ENCODE data around the gene SNRK. TPM values are rescaled to one million over a fixed set of nuclear protein-coding genes. Genes with fewer than 3 reads are reported as not detected.

Gene SNRK
- total RNA-seq, 1 experiment from 2014 or later, result 25.4 TPM

- Mint-ChIP-seq H3K27ac (ENCODE audit: unreplicated experiment) (no peak overlapping the region), H3K9me3 (ENCODE audit: unreplicated experiment) (no peaks in the 10 kb centered on the region), H3K4me1 (ENCODE audit: low read depth, unreplicated experiment) (no peaks in the 10 kb centered on the region), H3K27me3 (ENCODE audit: insufficient read depth, unreplicated experiment) (no peaks in the 10 kb centered on the region), H3K36me3 (ENCODE audit: insufficient read depth, unreplicated experiment) (no peaks in the 10 kb centered on the region), H3K4me3 (ENCODE audit: unreplicated experiment) (no peak overlapping the region)
- TF ChIP-seq, protein P1, sequence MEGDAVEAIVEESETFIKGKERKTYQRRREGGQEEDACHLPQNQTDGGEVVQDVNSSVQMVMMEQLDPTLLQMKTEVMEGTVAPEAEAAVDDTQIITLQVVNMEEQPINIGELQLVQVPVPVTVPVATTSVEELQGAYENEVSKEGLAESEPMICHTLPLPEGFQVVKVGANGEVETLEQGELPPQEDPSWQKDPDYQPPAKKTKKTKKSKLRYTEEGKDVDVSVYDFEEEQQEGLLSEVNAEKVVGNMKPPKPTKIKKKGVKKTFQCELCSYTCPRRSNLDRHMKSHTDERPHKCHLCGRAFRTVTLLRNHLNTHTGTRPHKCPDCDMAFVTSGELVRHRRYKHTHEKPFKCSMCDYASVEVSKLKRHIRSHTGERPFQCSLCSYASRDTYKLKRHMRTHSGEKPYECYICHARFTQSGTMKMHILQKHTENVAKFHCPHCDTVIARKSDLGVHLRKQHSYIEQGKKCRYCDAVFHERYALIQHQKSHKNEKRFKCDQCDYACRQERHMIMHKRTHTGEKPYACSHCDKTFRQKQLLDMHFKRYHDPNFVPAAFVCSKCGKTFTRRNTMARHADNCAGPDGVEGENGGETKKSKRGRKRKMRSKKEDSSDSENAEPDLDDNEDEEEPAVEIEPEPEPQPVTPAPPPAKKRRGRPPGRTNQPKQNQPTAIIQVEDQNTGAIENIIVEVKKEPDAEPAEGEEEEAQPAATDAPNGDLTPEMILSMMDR (IDR thresholded peaks at IDR 0.05; ENCODE audit: insufficient read depth in 1 of 2, low read depth in 1 of 2, low read length in 1 of 2, severe bottlenecking in 1 of 2, unreplicated experiment in 1 of 2), result no peak
- no peaks in the 10 kb centered on the region for H3K9me3 ChIP-seq
- no peaks in the 10 kb centered on the region for H3K27me3 ChIP-seq (replicated peaks; ENCODE audit: control insufficient read depth, insufficient read depth, low read length)
- ChIA-PET CTCF (no interaction called here), POLR2A (no interaction called here)
- BruUV-seq (replicated peaks), result no TSS peak
- no peak overlapping the region for H3K4me3 ChIP-seq (ENCODE audit: low read depth, low read length)
- intact Hi-C loops (cut with micrococcal nuclease; ENCODE audit: unreplicated experiment), result no loop called here
- H3K36me3 ChIP-seq (ENCODE audit: control insufficient read depth, insufficient read depth, low read length), result no peaks in the 10 kb centered on the region
- no peak for DNase-seq
- H3K4me1 ChIP-seq, result no peaks in the 10 kb centered on the region
Measured at GRCh38 chr3:43388915-43389314, 102.6 kb downstream of the SNRK start.

DNA sequence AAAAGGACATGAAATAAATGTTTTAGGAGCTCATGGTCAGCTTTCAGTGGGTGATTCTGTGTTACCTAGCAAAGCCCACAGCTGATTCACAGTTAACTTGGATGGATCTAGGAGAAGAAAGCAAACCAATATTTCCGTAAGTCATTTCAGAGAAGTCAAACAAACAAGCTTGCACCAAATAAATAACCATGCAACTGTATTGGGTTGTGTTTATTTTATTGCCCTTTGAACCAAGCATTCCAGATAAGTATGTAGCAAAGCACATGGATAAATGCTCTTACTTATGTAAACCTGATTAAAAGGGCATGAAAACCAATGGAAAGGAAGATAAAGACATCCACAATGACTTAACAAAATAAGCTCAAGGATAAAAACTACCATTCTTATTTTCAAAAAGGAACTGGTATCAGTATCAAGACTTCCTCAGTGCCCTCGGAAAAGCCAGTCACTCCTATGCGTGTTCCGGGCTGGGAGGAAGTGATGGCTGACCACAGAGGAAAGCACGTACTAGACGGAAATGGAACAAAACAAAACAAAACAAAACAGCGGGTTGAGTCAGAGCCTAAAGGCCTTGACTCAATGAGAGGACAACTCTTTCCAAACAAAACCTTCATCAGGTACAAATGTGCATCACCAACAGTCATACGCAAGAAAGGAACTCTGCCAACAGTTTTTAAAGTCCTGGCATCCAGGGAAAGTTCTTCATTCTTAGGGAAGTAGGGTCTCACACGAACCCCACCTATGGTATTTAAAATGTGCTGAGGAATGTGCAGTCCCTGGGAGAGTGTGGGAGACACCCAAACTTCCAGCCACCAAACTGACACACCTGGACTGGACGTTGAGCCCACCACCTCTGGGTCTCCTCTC, 103.3 kb downstream of the SNRK start:
- POLR2A ChIA-PET, result no interaction called here
- CTCF ChIA-PET, result no interaction called here
- Mint-ChIP-seq H3K36me3 (ENCODE audit: insufficient read depth, unreplicated experiment) (no peaks in the 10 kb centered on the region), H3K9me3 (ENCODE audit: unreplicated experiment) (no peaks in the 10 kb centered on the region), H3K4me3 (ENCODE audit: unreplicated experiment) (no peak overlapping the region), H3K27ac (ENCODE audit: unreplicated experiment) (no peak overlapping the region), H3K4me1 (ENCODE audit: low read depth, unreplicated experiment) (no peaks in the 10 kb centered on the region), H3K27me3 (ENCODE audit: insufficient read depth, unreplicated experiment) (no peaks in the 10 kb centered on the region)
- H3K4me1 ChIP-seq, result no peaks in the 10 kb centered on the region
- H3K36me3 ChIP-seq (ENCODE audit: control insufficient read depth, insufficient read depth, low read length), result no peaks in the 10 kb centered on the region
- no peak overlapping the region for H3K4me3 ChIP-seq (ENCODE audit: low read depth, low read length)
- intact Hi-C loops (cut with micrococcal nuclease; ENCODE audit: unreplicated experiment), result no loop called here
- no peaks in the 10 kb centered on the region for H3K27me3 ChIP-seq (replicated peaks; ENCODE audit: control insufficient read depth, insufficient read depth, low read length)
- TF ChIP-seq, protein P1 (IDR thresholded peaks at IDR 0.05; ENCODE audit: insufficient read depth in 1 of 2, low read depth in 1 of 2, low read length in 1 of 2, severe bottlenecking in 1 of 2, unreplicated experiment in 1 of 2), result no peak
- BruUV-seq (replicated peaks), result no TSS peak
- DNase-seq, result no peak
- no peaks in the 10 kb centered on the region for H3K9me3 ChIP-seq

- H3K27me3 Mint-ChIP-seq (ENCODE audit: insufficient read depth, unreplicated experiment), result no peaks in the 10 kb centered on the region
- no peaks in the 10 kb centered on the region for H3K36me3 ChIP-seq (ENCODE audit: control insufficient read depth, insufficient read depth, low read length)
- H3K36me3 Mint-ChIP-seq (ENCODE audit: insufficient read depth, unreplicated experiment), result no peaks in the 10 kb centered on the region
- CTCF ChIA-PET, result no interaction called here
- H3K9me3 ChIP-seq, result no peaks in the 10 kb centered on the region
- no peak overlapping the region for H3K4me3 ChIP-seq (ENCODE audit: low read depth, low read length)
- no peaks in the 10 kb centered on the region for H3K4me1 Mint-ChIP-seq (ENCODE audit: low read depth, unreplicated experiment)
- DNase-seq, result no peak
- intact Hi-C loops (cut with micrococcal nuclease; ENCODE audit: unreplicated experiment), result no loop called here
- H3K4me3 Mint-ChIP-seq (ENCODE audit: unreplicated experiment), result no peak overlapping the region
- no peaks in the 10 kb centered on the region for H3K9me3 Mint-ChIP-seq (ENCODE audit: unreplicated experiment)
- H3K27me3 ChIP-seq (replicated peaks; ENCODE audit: control insufficient read depth, insufficient read depth, low read length), result no peaks in the 10 kb centered on the region
- POLR2A ChIA-PET, result no interaction called here
- no peak overlapping the region for H3K27ac Mint-ChIP-seq (ENCODE audit: unreplicated experiment)
- H3K4me1 ChIP-seq, result no peaks in the 10 kb centered on the region
- no TSS peak for BruUV-seq (replicated peaks)
- TF ChIP-seq, protein P1 (IDR thresholded peaks at IDR 0.05; ENCODE audit: insufficient read depth in 1 of 2, low read depth in 1 of 2, low read length in 1 of 2, severe bottlenecking in 1 of 2, unreplicated experiment in 1 of 2), result no peak
Measured at GRCh38 chr3:43390255-43390588, 103.9 kb downstream of the SNRK start.

Data from Caco-2 (cell line).